Fibroblast of the aortic adventitia (primary cell): ENCODE measurements around the gene CDH12. TPM values are rescaled to one million over a fixed set of nuclear protein-coding genes. Genes with fewer than 3 reads are reported as not detected.

Source experiments
- DNase-seq: peaks from one replicate; pipeline ENCODE4 v3.0.0-alpha.2; 2010; ENCODE audit warnings: low read depth
- H3K4me3 ChIP-seq: 2 replicates; pipeline ENCODE4 v1.5.1; 2011; ENCODE audit warnings: low read depth, mild to moderate bottlenecking, control low read depth, low read length, moderate library complexity
- total RNA-seq: library from RNA; depleted of rRNA; stranded (reverse); fragments of >200 nt; gene quantifications from 2 replicates; pipeline ENCODE4 v1.2.3, GENCODE V29; 2012; ENCODE audit warnings: low replicate concordance
- TF ChIP-seq, protein P1 (sequence below): IDR thresholded peaks from 2 replicates; pipeline ENCODE4 v1.5.1; 2011; ENCODE audit warnings: mild to moderate bottlenecking, low read length, control low read depth, inconsistent platforms; ENCODE audit not compliant: insufficient read depth

Gene CDH12
- total RNA-seq, 1 donor, result 0.09 TPM

- TF ChIP-seq, protein P1, sequence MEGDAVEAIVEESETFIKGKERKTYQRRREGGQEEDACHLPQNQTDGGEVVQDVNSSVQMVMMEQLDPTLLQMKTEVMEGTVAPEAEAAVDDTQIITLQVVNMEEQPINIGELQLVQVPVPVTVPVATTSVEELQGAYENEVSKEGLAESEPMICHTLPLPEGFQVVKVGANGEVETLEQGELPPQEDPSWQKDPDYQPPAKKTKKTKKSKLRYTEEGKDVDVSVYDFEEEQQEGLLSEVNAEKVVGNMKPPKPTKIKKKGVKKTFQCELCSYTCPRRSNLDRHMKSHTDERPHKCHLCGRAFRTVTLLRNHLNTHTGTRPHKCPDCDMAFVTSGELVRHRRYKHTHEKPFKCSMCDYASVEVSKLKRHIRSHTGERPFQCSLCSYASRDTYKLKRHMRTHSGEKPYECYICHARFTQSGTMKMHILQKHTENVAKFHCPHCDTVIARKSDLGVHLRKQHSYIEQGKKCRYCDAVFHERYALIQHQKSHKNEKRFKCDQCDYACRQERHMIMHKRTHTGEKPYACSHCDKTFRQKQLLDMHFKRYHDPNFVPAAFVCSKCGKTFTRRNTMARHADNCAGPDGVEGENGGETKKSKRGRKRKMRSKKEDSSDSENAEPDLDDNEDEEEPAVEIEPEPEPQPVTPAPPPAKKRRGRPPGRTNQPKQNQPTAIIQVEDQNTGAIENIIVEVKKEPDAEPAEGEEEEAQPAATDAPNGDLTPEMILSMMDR, result no peak
- no peak overlapping the region for H3K4me3 ChIP-seq
- no peak for DNase-seq
Observed at GRCh38 chr5:22372826-22373660, 480.1 kb downstream of the CDH12 start.

DNA sequence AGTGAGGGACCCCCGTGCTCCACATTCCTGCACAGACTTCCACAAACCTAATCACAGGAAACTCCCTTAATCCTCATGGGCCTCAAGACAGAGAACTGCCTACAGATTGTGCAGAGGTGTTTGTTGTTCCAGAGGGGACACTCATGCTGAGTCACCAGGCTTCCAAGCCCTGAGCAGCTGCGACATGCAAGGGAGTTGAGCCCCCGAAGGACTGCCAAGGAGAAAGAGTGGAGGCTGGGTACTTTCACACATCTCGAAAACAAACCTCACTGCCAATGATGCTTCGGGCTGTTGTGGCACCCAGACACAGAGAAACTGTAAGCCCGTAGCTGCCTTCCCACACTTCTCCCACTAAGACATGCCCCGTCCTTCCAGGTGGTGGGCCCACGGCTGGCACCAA, 480.8 kb downstream of the CDH12 start:
- TF ChIP-seq, protein P1, result no peak
- no peak for DNase-seq
- no peak overlapping the region for H3K4me3 ChIP-seq

DNA sequence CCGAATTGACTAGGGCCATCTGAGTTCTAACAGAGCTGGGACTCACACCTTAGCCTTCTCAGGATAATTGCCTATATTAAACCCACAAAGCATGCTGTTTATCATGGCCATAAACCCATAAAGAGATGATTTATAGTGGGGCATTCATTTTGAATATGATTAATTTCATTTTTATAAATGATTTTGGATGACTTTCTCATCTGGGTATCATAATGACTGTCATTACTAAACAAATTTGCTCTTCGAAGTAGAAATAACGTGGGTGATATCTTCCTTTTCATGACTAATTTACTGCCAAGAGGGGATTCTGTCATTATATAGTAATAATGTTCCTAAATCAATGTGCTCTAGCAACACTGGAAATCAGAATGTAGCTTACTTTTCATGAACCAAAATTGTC, 498.2 kb downstream of the CDH12 start:
- no peak overlapping the region for H3K4me3 ChIP-seq
- TF ChIP-seq, protein P1, result no peak
- no peak for DNase-seq

GRCh38 chr5:22352493-22352892, 500.7 kb downstream of the CDH12 start:
- no peak overlapping the region for H3K4me3 ChIP-seq
- TF ChIP-seq, protein P1, result no peak
- no peak for DNase-seq

GRCh38 chr5:22351178-22351577, 502.0 kb downstream of the CDH12 start:
- no peak for DNase-seq
- no peak overlapping the region for H3K4me3 ChIP-seq
- TF ChIP-seq, protein P1, result no peak

DNA sequence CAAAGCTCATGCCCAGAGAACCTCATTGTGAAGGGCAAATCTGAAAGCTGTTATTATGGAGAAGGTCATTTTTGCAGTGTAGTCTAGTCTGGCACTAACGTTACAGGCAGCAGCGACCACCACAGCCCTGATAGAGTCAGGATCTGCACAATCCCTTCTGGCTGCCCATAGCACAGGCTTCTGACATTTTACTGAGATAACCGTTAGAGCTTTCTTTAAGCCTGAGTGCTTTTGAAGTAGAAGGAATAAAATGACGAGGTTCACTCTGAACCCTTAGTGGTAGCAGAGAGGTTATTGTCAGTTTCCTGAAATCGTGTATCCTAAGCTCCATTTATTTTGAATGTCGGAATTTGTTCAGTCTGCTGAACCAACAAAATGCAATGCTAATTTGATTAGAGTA, 505.1 kb downstream of the CDH12 start:
- DNase-seq, result no peak
- TF ChIP-seq, protein P1, result no peak
- no peak overlapping the region for H3K4me3 ChIP-seq
